ENCODE data around the gene ECEL1. TPM values are rescaled to one million over a fixed set of nuclear protein-coding genes. Genes with fewer than 3 reads are reported as not detected.

ECEL1 gene
- total RNA-seq, 2 donors from 2014 or later, result 0.52 to 2.8 TPM

- no peak for DNase-seq (ENCODE audit: low spot score)
- intact Hi-C loops (cut with DNase I), result loop anchor here in 1 of 2 donors (10.0 kb wide), 2 partner anchors 79 to 609 kb away; no protein-coding TSS in a partner anchor
These were observed 36.3 kb upstream of the ECEL1 start for GRCh38 chr2:232523682-232524597.

- intact Hi-C loops (cut with DNase I), result loop anchor here in 1 of 2 donors (10.0 kb wide), 2 partner anchors 79 to 609 kb away; no protein-coding TSS in a partner anchor
These were observed 35.7 kb upstream of the ECEL1 start for GRCh38 chr2:232523402-232523681.

GRCh38 chr2:232522623-232523401 lies 35.2 kb upstream of the ECEL1 start:
- intact Hi-C loops (cut with DNase I), result loop anchor here in 1 of 2 donors (10.0 kb wide), 2 partner anchors 78 to 608 kb away; no protein-coding TSS in a partner anchor
- DNase-seq (ENCODE audit: low spot score), result no peak

More at GRCh38 chr2:232523402-232523681, 35.7 kb upstream of the ECEL1 start:
- no peak for DNase-seq (ENCODE audit: low spot score)

- intact Hi-C loops (cut with DNase I), result loop anchor here in 1 of 2 donors (10.0 kb wide), 2 partner anchors 77 to 607 kb away; no protein-coding TSS in a partner anchor
- no peak for DNase-seq (ENCODE audit: low spot score)
These were observed 34.5 kb upstream of the ECEL1 start for GRCh38 chr2:232521959-232522622.

- DNase-seq (ENCODE audit: low spot score), result no peak
- intact Hi-C loops (cut with DNase I), result loop anchor here in 1 of 2 donors (10.0 kb wide), 2 partner anchors 76 to 606 kb away; no protein-coding TSS in a partner anchor
These were observed 33.5 kb upstream of the ECEL1 start for GRCh38 chr2:232521098-232521497.

- intact Hi-C loops (cut with DNase I), result loop anchor here in 1 of 2 donors (10.0 kb wide), 2 partner anchors 76 to 606 kb away; no protein-coding TSS in a partner anchor
- DNase-seq (ENCODE audit: low spot score), result no peak
These were observed 32.9 kb upstream of the ECEL1 start for GRCh38 chr2:232520489-232520888.

- intact Hi-C loops (cut with DNase I), result loop anchor here in 1 of 2 donors (10.0 kb wide), 2 partner anchors 75 to 605 kb away; no protein-coding TSS in a partner anchor
- DNase-seq (ENCODE audit: low spot score), result no peak
These were observed 32.2 kb upstream of the ECEL1 start, which contains the start of gene PRSS56 for GRCh38 chr2:232519581-232520438. Gene PRSS56, plus strand, starts transcription at chr2:232520388. Its CDS starts 211 bp downstream, at chr2:232520599.

GRCh38 chr2:232518844-232519243 lies 31.2 kb upstream of the ECEL1 start:
- intact Hi-C loops (cut with DNase I), result no loop called here
- no peak for DNase-seq (ENCODE audit: low spot score)

GRCh38 chr2:232516551-232516950 lies 28.9 kb upstream of the ECEL1 start:
- intact Hi-C loops (cut with DNase I), result no loop called here

GRCh38 chr2:232515639-232516038 lies 28.0 kb upstream of the ECEL1 start:
- no peak for DNase-seq (ENCODE audit: low spot score)
- intact Hi-C loops (cut with DNase I), result no loop called here

More at GRCh38 chr2:232516551-232516950, 28.9 kb upstream of the ECEL1 start:
- DNase-seq (ENCODE audit: low spot score), result no peak

- no peak for DNase-seq (ENCODE audit: low spot score)
- intact Hi-C loops (cut with DNase I), result no loop called here
These were observed 25.7 kb upstream of the ECEL1 start for GRCh38 chr2:232513353-232513752.

- intact Hi-C loops (cut with DNase I), result no loop called here
- no peak for DNase-seq (ENCODE audit: low spot score)
These were observed 25.0 kb upstream of the ECEL1 start for GRCh38 chr2:232512602-232513001.

- intact Hi-C loops (cut with DNase I), result no loop called here
- no peak for DNase-seq (ENCODE audit: low spot score)
These were observed 23.8 kb upstream of the ECEL1 start for GRCh38 chr2:232511336-232511890.

GRCh38 chr2:232508251-232508650 lies 20.6 kb upstream of the ECEL1 start:
- DNase-seq (ENCODE audit: low spot score), result no peak
- intact Hi-C loops (cut with DNase I), result no loop called here

GRCh38 chr2:232506709-232507108 lies 19.1 kb upstream of the ECEL1 start:
- DNase-seq (ENCODE audit: low spot score), result no peak
- intact Hi-C loops (cut with DNase I), result no loop called here

- intact Hi-C loops (cut with DNase I), result no loop called here
- DNase-seq (ENCODE audit: low spot score), result no peak
These were observed 18.2 kb upstream of the ECEL1 start for GRCh38 chr2:232505856-232506255.

- intact Hi-C loops (cut with DNase I), result no loop called here
These were observed 16.8 kb upstream of the ECEL1 start for GRCh38 chr2:232504438-232504837.

GRCh38 chr2:232503809-232504323 lies 16.2 kb upstream of the ECEL1 start:
- DNase-seq (ENCODE audit: low spot score), result no peak
- intact Hi-C loops (cut with DNase I), result no loop called here

More at GRCh38 chr2:232504438-232504837, 16.8 kb upstream of the ECEL1 start:
- DNase-seq (ENCODE audit: low spot score), result no peak

All from posterior vena cava (tissue), 2 donors.